ENCODE results near the gene EXT2.

DNA sequence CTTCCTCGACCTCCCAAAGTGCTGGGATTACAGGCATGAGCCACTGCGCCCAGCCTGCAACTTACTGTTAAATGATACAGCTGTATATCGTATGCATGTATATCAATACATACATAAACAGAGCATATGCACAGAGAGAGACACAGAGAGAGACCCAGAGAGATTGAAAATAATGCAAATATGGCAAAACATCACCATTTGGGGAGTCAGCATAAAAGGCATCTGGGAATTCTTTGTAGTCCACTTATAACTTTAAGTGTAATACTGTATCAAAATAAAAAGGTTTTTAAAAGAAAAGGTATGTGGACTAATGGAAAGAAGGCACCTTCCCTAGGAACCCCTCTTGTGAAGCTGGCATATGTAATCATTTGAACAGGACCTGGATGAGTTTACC is 192.7 kb downstream of the EXT2 start:
- TF ChIP-seq POLR2A (IDR thresholded peaks at IDR 0.05; ENCODE audit: extremely low read depth, insufficient read length) (no peak), MYC (IDR thresholded peaks at IDR 0.05; ENCODE audit: low read depth, low read length) (no peak)
- TF ChIP-seq, protein P1, sequence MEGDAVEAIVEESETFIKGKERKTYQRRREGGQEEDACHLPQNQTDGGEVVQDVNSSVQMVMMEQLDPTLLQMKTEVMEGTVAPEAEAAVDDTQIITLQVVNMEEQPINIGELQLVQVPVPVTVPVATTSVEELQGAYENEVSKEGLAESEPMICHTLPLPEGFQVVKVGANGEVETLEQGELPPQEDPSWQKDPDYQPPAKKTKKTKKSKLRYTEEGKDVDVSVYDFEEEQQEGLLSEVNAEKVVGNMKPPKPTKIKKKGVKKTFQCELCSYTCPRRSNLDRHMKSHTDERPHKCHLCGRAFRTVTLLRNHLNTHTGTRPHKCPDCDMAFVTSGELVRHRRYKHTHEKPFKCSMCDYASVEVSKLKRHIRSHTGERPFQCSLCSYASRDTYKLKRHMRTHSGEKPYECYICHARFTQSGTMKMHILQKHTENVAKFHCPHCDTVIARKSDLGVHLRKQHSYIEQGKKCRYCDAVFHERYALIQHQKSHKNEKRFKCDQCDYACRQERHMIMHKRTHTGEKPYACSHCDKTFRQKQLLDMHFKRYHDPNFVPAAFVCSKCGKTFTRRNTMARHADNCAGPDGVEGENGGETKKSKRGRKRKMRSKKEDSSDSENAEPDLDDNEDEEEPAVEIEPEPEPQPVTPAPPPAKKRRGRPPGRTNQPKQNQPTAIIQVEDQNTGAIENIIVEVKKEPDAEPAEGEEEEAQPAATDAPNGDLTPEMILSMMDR (IDR thresholded peaks at IDR 0.05; ENCODE audit: low read depth, low read length), result no peak

Measured in NB4 (cell line).